G401.6 (cell line): ENCODE data around the gene HDAC9.

Experiments used
- FAIRE-seq: peaks from 2 replicates; lab custom pipeline; 2012; peaks lifted over from hg19 to GRCh38; lab: Jason Lieb, UNC

HDAC9 gene

GRCh38 chr7:18788026-18788425 lies 292.5 kb downstream of the HDAC9 start:
- no peak for FAIRE-seq

- FAIRE-seq, result no peak
Measured at GRCh38 chr7:18792871-18793595, 297.5 kb downstream of the HDAC9 start.

DNA sequence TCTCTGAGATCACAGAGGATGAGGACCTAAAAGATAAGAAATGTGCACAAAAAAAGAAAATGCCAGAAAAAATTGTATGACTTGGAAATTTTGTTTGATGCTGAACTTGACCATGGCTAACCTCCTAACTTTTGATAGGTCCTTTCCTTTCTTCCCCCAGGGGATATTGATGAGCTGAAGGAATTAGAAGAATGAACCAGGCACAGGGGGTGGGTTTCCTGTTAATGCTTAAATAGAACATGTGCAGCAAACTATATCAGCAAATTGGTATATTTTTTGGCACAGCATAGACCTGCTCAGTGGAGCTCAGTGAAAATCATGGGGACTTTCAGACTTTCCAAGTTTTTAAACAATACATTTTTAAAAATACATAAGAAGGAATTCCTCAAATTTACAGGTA lies 300.7 kb downstream of the HDAC9 start:
- no peak for FAIRE-seq

- no peak for FAIRE-seq
Measured at GRCh38 chr7:18798088-18798906, 302.7 kb downstream of the HDAC9 start.

DNA sequence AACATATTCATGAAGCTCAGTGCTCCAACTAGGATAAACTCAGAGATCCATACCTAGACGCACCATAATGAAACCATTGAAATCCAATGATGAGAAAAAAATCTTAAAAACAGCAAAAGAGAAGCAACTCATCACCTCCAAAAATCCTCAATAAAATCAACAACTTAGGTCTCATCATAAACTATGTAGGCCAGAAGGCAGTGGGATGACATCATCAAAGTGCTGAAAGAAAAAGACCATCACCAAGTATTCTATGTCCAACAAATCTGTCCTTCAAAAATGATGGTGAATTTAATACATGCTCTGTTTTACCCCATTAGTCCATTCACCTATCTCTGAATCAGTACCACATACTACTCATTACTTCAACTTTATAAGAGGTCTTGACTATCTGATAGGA lies 304.4 kb downstream of the HDAC9 start:
- FAIRE-seq, result no peak

DNA sequence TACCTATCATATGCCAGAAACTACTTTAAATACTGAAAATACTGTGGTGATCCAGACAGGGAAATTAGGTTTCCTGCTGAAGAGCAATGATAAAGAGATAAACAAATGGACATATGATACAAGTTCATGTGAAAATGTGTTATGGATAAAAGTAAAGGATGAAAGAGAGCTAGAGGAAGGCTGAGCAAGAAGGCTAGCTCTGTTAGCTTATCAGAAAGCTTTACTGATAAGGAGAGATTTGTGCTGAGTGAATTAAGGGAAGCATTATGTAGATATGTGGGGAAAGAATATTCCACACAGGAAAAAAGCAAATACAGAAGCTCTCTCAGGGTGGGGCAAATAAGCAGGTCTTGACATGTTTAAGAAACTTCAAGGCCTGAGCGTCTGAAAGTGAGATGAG lies 308.4 kb downstream of the HDAC9 start:
- no peak for FAIRE-seq

GRCh38 chr7:18806177-18806576 lies 310.6 kb downstream of the HDAC9 start:
- no peak for FAIRE-seq

DNA sequence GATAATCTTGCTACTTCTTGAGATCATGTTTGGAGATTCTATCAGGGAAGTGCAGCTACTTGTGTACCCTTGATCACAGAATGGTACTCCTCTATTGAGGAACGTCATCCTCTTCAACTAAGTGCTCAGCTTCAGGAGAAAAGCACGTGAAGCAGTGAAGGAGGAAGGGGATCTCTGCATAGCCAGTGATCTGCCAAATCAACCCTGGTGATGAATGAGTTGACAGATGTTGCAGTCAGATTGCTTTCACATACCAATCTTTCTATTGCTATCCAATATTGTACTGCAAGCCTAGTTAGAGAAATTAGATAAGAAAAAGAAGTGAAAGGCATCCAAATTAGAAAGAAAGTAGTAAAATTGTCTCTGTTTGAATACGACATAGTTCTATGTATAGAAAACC lies 312.5 kb downstream of the HDAC9 start:
- no peak for FAIRE-seq

DNA sequence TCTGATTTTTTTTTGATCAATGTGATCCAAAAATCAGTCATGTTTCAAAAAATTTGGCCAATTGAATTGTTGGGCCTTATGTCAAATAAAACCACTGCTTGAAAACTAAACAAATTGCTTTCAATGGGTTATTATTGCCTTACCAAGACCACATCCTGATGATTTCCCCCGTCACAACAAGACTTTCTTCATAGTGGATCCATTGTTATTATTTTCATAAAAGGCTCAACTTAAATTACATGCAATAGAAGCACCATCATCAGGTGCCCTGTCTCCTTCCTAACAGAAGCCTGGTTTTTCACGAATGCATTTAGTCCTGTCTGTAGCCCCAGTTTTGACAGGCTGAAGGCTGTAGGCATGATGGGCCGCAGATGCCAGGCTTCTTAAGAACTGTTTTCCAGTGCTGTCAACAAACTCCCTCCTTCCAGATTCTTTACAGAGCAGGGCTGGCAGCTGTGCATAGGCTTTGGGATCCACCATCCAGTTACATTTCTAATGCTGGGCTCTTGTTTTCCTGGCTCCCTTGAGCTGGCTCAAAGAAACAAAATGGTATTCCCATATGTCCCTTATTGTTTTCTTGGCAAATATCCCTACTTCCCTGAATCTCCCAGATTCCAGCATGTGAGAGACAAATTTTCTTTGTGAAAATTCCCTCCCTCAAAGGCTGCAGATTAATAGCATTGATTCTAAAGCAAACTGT lies 319.9 kb downstream of the HDAC9 start:
- no peak for FAIRE-seq

DNA sequence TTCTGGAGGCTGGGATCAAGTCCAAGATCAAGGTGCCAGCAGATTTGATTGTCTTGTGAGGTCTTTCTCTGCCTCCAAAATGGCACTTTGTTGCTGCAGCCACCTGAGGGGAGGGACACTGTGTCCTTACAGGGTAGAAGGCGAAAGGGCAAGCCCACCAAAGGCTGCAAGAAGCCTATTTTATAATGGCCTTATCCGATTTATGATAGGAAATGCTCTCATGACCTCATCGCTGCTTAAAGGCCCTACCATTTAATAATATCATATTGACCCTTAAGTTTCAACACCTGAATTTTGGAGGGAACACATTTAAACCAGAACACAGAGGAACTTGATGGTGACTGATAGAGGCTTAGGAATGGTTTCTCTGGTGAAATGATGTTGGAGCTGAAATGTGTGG lies 325.4 kb downstream of the HDAC9 start:
- no peak for FAIRE-seq

GRCh38 chr7:18821554-18821953 lies 326.0 kb downstream of the HDAC9 start:
- FAIRE-seq, result no peak

- no peak for FAIRE-seq
Measured at GRCh38 chr7:18824157-18824556, 328.6 kb downstream of the HDAC9 start.

DNA sequence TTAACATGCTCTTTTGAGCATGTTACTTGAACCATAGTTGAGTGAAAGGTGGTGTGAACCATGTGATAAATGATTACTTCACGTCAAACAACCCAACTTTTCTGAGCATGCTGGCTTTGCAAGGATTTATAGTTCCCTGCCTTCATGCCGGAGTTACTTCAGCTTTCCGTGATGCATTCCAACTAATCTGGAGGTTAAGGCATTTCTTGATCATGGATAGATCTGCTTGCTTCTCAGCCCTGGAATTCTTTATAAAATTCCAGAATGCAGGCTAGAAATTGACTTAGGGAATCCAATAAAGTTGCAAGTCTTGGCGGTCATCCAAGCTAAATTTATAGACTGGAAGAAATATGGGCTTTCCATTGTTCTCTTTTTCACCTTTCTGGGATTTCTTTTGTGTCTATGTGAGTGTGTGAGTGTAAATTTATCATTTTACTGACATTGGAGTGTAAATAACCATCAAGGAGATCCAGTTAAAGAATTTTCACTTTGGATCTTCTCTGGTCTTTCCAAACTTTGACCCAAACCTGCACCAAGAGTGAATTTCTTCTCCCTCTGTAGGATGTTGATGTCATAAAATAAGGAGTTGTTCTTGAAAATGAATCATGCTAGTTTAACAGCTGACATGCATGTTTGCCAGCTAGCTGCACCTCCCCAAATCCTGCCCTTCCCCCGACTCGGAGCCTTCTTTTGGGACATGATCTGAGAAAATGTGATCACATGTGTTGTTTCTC lies 332.9 kb downstream of the HDAC9 start:
- FAIRE-seq, result no peak

DNA sequence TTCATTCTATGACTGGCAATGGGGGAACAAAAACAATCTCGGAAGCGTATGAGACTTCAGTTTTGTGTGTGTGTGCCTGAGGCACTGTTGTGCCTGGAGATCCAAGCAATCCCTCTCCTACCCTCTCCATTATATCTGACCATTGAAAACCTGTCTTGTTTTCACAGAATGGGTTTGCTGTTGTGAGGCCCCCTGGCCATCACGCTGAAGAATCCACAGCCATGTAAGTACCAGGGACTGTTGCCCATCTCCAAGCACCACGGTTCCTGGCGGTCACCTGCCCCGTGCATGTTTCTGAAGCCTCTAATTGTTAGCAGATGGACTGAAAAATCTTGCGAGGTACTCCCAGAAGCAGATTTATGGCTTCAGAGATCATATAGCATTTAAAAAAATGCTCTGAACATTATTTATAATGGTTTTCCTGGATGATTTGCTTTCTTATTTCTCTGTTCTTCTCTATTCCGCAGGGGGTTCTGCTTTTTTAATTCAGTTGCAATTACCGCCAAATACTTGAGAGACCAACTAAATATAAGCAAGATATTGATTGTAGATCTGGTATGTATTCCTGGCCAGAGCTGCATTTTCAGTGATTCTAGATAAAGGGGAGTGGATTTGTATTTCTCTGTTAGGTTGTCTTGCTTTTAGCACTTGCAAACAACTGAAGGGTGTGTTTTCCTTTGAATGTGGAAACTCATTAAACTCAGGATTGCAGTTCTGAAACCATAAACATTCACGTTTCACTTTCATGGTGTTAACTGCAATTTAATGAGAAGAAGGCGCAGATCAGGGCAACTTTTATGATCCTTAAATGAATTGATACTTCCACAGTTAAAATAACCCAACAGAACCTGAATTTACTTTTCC lies 333.7 kb downstream of the HDAC9 start:
- no peak for FAIRE-seq

DNA sequence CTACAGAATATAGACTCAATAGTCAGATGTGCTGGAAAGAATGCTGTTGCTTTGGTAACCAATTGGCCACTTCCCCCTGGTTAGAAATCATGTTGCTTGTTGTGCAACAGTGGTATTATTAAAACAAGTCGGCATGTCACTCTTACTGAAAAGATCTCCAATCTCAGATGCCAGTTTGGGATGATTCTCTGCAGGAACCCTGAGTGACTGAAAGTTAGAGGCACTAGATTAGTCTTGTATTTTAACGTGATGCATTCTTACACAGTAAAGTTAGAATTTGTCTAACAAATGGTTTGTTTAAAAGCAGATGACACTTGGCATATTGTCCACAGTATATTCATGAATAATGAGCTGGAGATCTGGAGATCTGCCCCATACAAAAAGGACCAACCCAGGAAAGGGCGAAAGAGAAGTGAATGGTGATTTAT lies 334.3 kb downstream of the HDAC9 start:
- no peak for FAIRE-seq

DNA sequence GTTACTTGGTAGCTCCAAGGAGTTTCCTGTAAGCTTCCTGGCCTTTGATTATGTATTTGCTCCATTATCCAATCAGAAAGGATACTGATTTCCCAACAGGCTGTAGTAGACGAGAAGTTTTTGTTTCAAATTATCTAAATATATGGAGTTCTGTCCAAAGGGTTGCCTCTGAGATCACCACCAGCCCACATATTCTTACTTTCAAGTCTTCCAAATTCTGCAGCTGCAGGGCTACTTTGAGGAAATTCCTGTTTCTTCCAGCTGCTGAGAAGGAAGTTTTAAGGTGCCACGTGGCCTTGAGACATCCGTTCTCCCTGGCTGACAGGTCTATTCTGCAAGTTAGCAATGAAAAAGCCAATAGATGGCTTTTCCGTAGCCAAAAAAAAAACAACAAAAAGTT lies 335.9 kb downstream of the HDAC9 start:
- no peak for FAIRE-seq

DNA sequence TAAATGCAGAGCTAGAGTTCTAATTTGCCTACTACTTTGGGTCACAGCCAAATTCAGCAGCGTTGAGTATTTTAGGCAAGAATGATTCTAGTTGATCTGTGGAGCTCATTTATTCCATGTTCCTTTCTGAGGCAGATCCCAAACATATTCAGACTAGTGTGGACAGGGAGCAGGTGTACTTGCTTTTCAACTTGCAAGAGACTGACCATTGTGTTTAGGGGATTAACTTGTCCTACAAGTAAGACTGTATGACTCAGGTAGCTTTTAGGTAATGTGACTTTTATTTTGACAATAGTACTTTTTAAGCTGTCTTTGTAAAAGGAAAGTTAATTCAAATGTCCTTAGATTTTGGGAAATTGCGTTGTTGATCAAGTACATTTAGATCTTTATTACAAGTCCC lies 336.4 kb downstream of the HDAC9 start:
- no peak for FAIRE-seq

GRCh38 chr7:18834577-18834976 lies 339.0 kb downstream of the HDAC9 start:
- no peak for FAIRE-seq

DNA sequence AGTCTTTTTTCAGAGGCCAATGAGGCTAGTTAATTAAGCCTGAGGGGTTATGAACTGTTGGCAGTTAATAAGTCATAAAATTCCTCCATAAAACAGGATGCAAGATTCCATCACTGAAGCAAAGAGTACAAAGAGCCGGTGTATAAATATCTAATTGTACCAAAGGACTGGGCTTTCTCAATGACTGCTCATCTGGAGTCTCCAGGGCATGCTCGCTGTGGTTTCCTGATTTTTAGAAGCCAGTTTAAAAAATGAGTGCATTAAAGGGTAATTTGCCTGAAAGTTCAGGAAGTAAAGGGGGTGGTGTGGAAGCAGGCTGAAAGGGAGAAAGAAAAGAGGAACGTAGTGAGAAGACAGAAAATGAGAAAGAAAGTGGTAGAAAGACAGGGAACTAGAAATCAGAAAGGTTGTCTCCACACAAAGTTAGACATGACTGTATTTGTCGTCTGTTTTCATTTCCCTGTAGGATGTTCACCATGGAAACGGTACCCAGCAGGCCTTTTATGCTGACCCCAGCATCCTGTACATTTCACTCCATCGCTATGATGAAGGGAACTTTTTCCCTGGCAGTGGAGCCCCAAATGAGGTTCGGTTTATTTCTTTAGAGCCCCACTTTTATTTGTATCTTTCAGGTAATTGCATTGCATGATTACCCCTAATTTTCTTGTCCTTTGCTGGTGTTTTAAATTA lies 339.6 kb downstream of the HDAC9 start:
- FAIRE-seq, result no peak

- no peak for FAIRE-seq
Measured at GRCh38 chr7:18843979-18844378, 348.4 kb downstream of the HDAC9 start.

GRCh38 chr7:18844735-18845134 lies 349.2 kb downstream of the HDAC9 start:
- no peak for FAIRE-seq
